Activated naive CD4-positive, alpha-beta T cell treated with anti-CD3 and anti-CD28 coated beads, Interleukin-2, amount 50 U/mL, for 24 hours (primary cell): ENCODE measurements around the gene THEMIS.

Experiments
- H3K27ac Mint-ChIP-seq: one replicate; pipeline ENCODE4 v1.8.0; 2021; ENCODE audit warnings: mild to moderate bottlenecking, mixed read lengths
- H3K27me3 Mint-ChIP-seq: one replicate; pipeline ENCODE4 v1.8.0; 2021; ENCODE audit warnings: mixed read lengths
- H3K36me3 Mint-ChIP-seq: one replicate; pipeline ENCODE4 v1.8.0; 2021; ENCODE audit warnings: mixed read lengths
- H3K4me1 Mint-ChIP-seq: one replicate; pipeline ENCODE4 v1.8.0; 2021; ENCODE audit warnings: mixed read lengths
- H3K4me3 Mint-ChIP-seq: one replicate; pipeline ENCODE4 v1.8.0; 2021; ENCODE audit warnings: mild to moderate bottlenecking, mixed read lengths
- H3K9me3 Mint-ChIP-seq: one replicate; pipeline ENCODE4 v1.8.0; 2021; ENCODE audit warnings: mixed read lengths

THEMIS gene

GRCh38 chr6:127924031-127924430, 23.2 kb upstream of the THEMIS start:
- Mint-ChIP-seq H3K4me1 (peaks cover 67% of the 10 kb centered on the region), H3K27ac (peak overlapping the region; percentile 26), H3K36me3 (peaks cover 13% of the 10 kb centered on the region), H3K9me3 (peaks cover 19% of the 10 kb centered on the region), H3K27me3 (no peaks in the 10 kb centered on the region), H3K4me3 (peak overlapping the region; percentile 20)

- Mint-ChIP-seq H3K9me3 (peaks cover 13% of the 10 kb centered on the region), H3K27me3 (no peaks in the 10 kb centered on the region), H3K27ac (peak overlapping the region; percentile 88), H3K4me3 (peak overlapping the region; percentile 62), H3K36me3 (peaks cover 8% of the 10 kb centered on the region), H3K4me1 (peaks cover 76% of the 10 kb centered on the region)
These were observed 22.3 kb upstream of the THEMIS start for GRCh38 chr6:127923135-127923534.

- peaks cover 83% of the 10 kb centered on the region for H3K4me1 Mint-ChIP-seq
- peak overlapping the region; percentile 62 for H3K4me3 Mint-ChIP-seq
- H3K27ac Mint-ChIP-seq: peak overlapping the region; percentile 92
- peaks cover 8% of the 10 kb centered on the region for H3K9me3 Mint-ChIP-seq
- peaks cover 3% of the 10 kb centered on the region for H3K36me3 Mint-ChIP-seq
- no peaks in the 10 kb centered on the region for H3K27me3 Mint-ChIP-seq
These were observed 21.1 kb upstream of the THEMIS start for GRCh38 chr6:127921982-127922381.

- H3K36me3 Mint-ChIP-seq: peaks cover 3% of the 10 kb centered on the region
- H3K27ac Mint-ChIP-seq: no peak overlapping the region
- H3K4me3 Mint-ChIP-seq: no peak overlapping the region
- peaks cover 6% of the 10 kb centered on the region for H3K9me3 Mint-ChIP-seq
- H3K27me3 Mint-ChIP-seq: no peaks in the 10 kb centered on the region
- peaks cover 91% of the 10 kb centered on the region for H3K4me1 Mint-ChIP-seq
These were observed 19.9 kb upstream of the THEMIS start for GRCh38 chr6:127920804-127921203.

GRCh38 chr6:127918506-127919427, 17.9 kb upstream of the THEMIS start:
- H3K4me3 Mint-ChIP-seq: peak overlapping the region; percentile 78
- H3K9me3 Mint-ChIP-seq: no peaks in the 10 kb centered on the region
- H3K36me3 Mint-ChIP-seq: no peaks in the 10 kb centered on the region
- H3K27ac Mint-ChIP-seq: peak overlapping the region; percentile 63
- H3K4me1 Mint-ChIP-seq: peaks cover 92% of the 10 kb centered on the region
- H3K27me3 Mint-ChIP-seq: no peaks in the 10 kb centered on the region

- H3K27me3 Mint-ChIP-seq: no peaks in the 10 kb centered on the region
- no peaks in the 10 kb centered on the region for H3K9me3 Mint-ChIP-seq
- peaks cover 4% of the 10 kb centered on the region for H3K36me3 Mint-ChIP-seq
- peaks cover 90% of the 10 kb centered on the region for H3K4me1 Mint-ChIP-seq
- H3K4me3 Mint-ChIP-seq: peak overlapping the region; percentile 78
- peak overlapping the region; percentile 74 for H3K27ac Mint-ChIP-seq
These were observed 16.9 kb upstream of the THEMIS start for GRCh38 chr6:127917766-127918165.

- no peaks in the 10 kb centered on the region for H3K27me3 Mint-ChIP-seq
- peaks cover 22% of the 10 kb centered on the region for H3K36me3 Mint-ChIP-seq
- no peak overlapping the region for H3K4me3 Mint-ChIP-seq
- H3K27ac Mint-ChIP-seq: peak overlapping the region; percentile 10
- H3K4me1 Mint-ChIP-seq: peaks cover 68% of the 10 kb centered on the region
- H3K9me3 Mint-ChIP-seq: peaks cover 5% of the 10 kb centered on the region
These were observed 13.4 kb upstream of the THEMIS start for GRCh38 chr6:127914240-127914639.

- H3K4me1 Mint-ChIP-seq: peaks cover 64% of the 10 kb centered on the region
- no peaks in the 10 kb centered on the region for H3K27me3 Mint-ChIP-seq
- peaks cover 24% of the 10 kb centered on the region for H3K36me3 Mint-ChIP-seq
- peak overlapping the region; percentile 35 for H3K27ac Mint-ChIP-seq
- peaks cover 5% of the 10 kb centered on the region for H3K9me3 Mint-ChIP-seq
- no peak overlapping the region for H3K4me3 Mint-ChIP-seq
These were observed 12.1 kb upstream of the THEMIS start for GRCh38 chr6:127912914-127913313.

- Mint-ChIP-seq H3K27ac (peak overlapping the region; percentile 91), H3K4me3 (peak overlapping the region; percentile 79), H3K27me3 (no peaks in the 10 kb centered on the region), H3K36me3 (peaks cover 23% of the 10 kb centered on the region), H3K4me1 (peaks cover 62% of the 10 kb centered on the region), H3K9me3 (peaks cover 12% of the 10 kb centered on the region)
These were observed 7.2 kb upstream of the THEMIS start for GRCh38 chr6:127907960-127908640.

GRCh38 chr6:127904160-127904559, 3.3 kb upstream of the THEMIS start:
- H3K27ac Mint-ChIP-seq: peak overlapping the region; percentile 71

GRCh38 chr6:127902933-127903332, 2.1 kb upstream of the THEMIS start:
- Mint-ChIP-seq H3K27me3 (no peaks in the 10 kb centered on the region), H3K4me1 (peaks cover 70% of the 10 kb centered on the region), H3K9me3 (peaks cover 12% of the 10 kb centered on the region), H3K36me3 (peaks cover 4% of the 10 kb centered on the region), H3K4me3 (peak overlapping the region; percentile 68), H3K27ac (peak overlapping the region; percentile 91)

More at GRCh38 chr6:127904160-127904559, 3.3 kb upstream of the THEMIS start:
- Mint-ChIP-seq H3K36me3 (peaks cover 6% of the 10 kb centered on the region), H3K4me3 (no peak overlapping the region), H3K4me1 (peaks cover 68% of the 10 kb centered on the region), H3K27me3 (no peaks in the 10 kb centered on the region), H3K9me3 (peaks cover 12% of the 10 kb centered on the region)

- Mint-ChIP-seq H3K27ac (peak overlapping the region; percentile 98), H3K36me3 (peaks cover 3% of the 10 kb centered on the region), H3K27me3 (no peaks in the 10 kb centered on the region), H3K4me1 (peaks cover 47% of the 10 kb centered on the region), H3K4me3 (peak overlapping the region; percentile 89), H3K9me3 (no peaks in the 10 kb centered on the region)
These were observed 3.4 kb downstream of the THEMIS start for GRCh38 chr6:127897484-127897883.

GRCh38 chr6:127894051-127894450, 6.8 kb downstream of the THEMIS start:
- Mint-ChIP-seq H3K27me3 (no peaks in the 10 kb centered on the region), H3K27ac (peak overlapping the region; percentile 99), H3K36me3 (peaks cover 16% of the 10 kb centered on the region), H3K9me3 (no peaks in the 10 kb centered on the region), H3K4me1 (peaks cover 62% of the 10 kb centered on the region), H3K4me3 (peak overlapping the region; percentile 92)

GRCh38 chr6:127893541-127893940, 7.3 kb downstream of the THEMIS start:
- H3K27ac Mint-ChIP-seq: peak overlapping the region; percentile 99
- H3K27me3 Mint-ChIP-seq: no peaks in the 10 kb centered on the region
- H3K4me3 Mint-ChIP-seq: peak overlapping the region; percentile 92

GRCh38 chr6:127891731-127892326, 9.0 kb downstream of the THEMIS start:
- Mint-ChIP-seq H3K27me3 (no peaks in the 10 kb centered on the region), H3K4me1 (peaks cover 60% of the 10 kb centered on the region), H3K36me3 (peaks cover 22% of the 10 kb centered on the region), H3K9me3 (peaks cover 8% of the 10 kb centered on the region), H3K4me3 (peak overlapping the region; percentile 34), H3K27ac (peak overlapping the region; percentile 96)

More at GRCh38 chr6:127893541-127893940, 7.3 kb downstream of the THEMIS start:
- H3K36me3 Mint-ChIP-seq: peaks cover 16% of the 10 kb centered on the region
- H3K4me1 Mint-ChIP-seq: peaks cover 61% of the 10 kb centered on the region
- H3K9me3 Mint-ChIP-seq: no peaks in the 10 kb centered on the region
